ENCODE results near the gene USE1.

Gene USE1

DNA sequence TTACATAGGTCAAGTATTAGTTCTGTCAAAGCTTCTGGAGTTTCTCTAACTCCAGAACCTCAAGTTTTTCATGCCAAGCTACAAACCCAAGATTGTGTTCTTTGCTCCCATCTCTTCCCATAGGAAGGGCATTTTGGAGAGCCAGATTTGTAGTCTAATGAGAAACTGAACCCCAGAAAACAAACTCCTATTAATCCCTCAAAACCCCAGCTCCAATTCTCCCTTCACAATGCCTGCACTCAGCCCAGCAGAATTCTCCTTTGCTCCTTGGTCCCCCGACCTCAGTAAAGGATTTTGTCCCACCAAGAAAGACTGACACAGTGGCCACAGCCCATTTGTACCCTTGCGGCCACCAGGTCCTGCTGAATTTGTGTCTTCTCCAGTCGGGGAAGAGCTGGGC is 41.0 kb downstream of the USE1 start:
- no peak for DNase-seq (ENCODE audit: low read depth in 2 of 2)

DNA sequence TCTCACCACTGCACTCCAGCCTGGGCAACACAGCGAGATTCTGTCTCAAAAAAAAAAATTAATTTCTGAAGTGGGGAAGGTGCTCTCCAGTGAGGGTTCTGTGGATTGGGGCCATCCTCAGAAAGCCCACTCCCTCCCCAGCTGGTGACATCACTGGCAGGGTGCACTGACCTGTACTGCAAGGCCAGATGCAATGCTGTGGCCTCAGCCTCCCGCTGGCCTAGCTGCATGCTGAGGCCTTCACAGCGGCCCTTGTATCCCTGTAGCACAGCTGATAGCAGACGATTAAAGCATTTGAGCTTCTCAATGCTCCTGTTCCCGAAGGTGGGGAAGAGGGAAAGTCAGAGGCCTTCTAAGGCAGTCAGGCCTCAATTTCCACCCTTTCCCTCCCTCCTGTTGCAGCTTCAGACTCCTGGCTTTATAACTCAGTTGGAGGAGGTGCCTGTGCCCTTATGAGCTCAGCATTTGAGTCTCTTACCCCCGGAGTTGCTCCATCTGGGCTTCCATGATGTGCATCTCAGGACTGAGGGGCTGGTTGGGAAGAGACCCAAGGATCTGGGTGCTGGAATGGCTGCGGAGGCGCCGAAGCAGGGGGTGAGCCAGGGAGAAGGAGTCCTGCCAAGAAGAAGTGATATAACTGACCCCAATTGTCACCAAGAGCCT is 44.1 kb downstream of the USE1 start:
- DNase-seq (ENCODE audit: low read depth in 2 of 2): no peak

DNA sequence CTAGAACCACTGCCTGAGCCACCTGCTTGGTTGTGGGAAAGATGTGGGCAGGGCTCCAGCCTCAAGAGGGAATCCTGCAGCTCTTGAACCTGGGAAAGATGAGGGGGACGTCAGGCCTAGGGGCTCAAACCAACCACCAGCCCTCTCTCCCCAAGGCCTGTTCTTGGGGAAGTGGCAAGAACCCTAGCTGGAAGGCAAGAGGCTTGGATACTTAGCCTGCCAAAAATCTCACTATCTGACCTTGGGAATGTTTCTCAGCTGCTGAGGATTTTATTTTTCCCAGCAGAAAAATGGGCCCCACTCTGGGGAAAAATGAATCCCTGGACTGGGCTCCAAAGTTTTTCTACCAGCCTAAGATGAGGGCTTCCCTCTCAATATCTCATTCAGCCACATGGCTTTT is 44.8 kb downstream of the USE1 start:
- no peak for DNase-seq (ENCODE audit: low read depth in 2 of 2)

GRCh38 chr19:17260842-17261325 is 45.7 kb downstream of the USE1 start:
- peak; percentile 75 to 81 for DNase-seq (ENCODE audit: low read depth in 2 of 2)

GRCh38 chr19:17262557-17262956 is 47.4 kb downstream of the USE1 start:
- no peak for DNase-seq (ENCODE audit: low read depth in 2 of 2)

DNA sequence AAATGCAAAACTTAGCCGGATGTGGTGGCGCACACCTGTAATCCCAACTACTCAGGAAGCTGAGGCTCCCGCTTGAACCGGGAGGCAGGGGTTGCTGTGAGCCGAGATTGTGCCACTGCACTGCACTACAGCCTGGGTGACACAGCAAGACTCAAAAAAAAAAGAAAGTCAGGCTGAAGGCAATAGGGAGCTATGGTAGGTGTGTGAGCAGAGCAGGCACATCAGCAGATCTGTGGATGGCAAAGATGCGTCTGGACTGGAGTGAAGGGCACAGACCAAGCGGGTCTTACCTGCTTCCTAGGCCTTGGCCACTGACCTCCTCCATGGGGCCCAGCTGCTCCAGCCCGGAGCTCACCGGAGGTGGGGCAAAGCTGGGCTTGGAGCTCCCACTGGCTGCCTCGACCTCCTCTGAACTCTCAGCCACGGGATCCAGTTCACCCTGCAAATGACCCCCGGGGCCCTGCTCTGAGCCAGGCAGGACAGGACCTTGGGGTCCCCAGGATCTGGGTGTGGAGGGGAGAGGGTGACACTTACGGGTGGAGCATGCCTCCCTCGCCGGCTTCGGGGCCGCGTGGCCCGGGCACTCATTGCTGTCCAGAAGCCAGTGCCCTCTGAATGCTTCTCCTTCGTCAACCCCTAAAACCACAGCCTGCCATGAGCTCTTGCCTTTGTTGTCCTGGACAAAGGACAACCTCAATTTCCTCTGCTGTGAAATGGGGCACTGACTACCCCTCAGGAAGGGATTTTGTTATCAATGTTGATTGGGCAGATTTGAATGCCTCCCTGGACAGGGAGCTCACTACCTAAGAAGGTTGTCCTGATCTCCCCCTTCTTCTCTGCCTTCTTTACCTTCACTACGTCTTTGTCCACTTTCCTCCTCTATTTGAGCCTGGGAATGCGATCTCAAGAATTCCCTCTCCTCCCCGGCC is 48.8 kb downstream of the USE1 start:
- DNase-seq (ENCODE audit: low read depth in 2 of 2): no peak

GRCh38 chr19:17264641-17264979 is 49.5 kb downstream of the USE1 start, which contains the start of gene USHBP1:
Gene USHBP1, minus strand, starts transcription at chr19:17264745. Its CDS starts 446 bp downstream, at chr19:17264299.
- DNase-seq (ENCODE audit: low read depth in 2 of 2): no peak

- DNase-seq (ENCODE audit: low read depth in 2 of 2): no peak
Measured at GRCh38 chr19:17266026-17266425, 50.9 kb downstream of the USE1 start.

- DNase-seq (ENCODE audit: low read depth in 2 of 2): no peak
Measured at GRCh38 chr19:17266589-17266974, 51.4 kb downstream of the USE1 start.

DNA sequence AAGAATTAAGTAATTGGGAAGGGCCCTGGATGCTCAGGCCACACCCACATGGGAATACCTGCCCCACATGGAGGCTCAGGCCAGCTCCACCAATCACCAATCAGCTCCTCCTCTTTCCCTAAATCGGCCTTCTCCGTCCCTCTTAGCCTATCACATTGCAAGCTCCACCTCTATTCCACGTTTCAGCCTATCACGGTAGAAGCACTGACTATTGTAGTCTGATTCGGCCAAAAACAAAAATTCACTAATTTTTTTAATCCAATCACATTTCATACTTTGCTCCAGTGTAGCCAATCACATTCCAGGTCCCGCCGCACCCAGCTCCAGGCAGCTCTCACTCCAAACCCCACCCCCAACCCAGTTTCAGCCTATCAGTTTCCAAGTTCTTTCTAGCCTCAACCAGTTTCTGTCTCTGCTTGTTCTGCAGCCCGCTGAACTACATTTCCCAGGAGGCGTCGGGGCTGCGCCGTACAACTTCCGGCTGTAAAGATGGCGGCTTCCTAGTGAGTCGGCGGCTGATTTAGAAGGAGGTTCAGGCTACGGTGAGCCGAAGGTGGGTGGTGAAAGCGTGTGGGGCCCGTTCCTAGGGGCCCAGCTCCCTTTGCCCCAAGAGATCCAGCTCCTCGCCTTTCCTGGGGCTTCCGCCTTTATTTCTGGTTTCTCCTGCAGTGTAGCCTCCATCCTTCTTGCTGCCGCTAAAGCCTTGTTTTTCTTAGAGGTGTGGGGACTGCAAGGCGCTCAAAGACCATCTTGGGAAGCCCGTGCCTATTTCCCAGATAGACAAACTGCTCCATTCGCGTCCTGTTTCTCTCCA is 52.0 kb downstream of the USE1 start, which contains the start of gene BABAM1:
Gene BABAM1 (plus strand): TSS at position 469 of the 814 bp plus-strand sequence. CDS start 1,364 bp downstream, outside the sequence.
- DNase-seq (ENCODE audit: low read depth in 2 of 2): peak; percentile 77 to 80

DNA sequence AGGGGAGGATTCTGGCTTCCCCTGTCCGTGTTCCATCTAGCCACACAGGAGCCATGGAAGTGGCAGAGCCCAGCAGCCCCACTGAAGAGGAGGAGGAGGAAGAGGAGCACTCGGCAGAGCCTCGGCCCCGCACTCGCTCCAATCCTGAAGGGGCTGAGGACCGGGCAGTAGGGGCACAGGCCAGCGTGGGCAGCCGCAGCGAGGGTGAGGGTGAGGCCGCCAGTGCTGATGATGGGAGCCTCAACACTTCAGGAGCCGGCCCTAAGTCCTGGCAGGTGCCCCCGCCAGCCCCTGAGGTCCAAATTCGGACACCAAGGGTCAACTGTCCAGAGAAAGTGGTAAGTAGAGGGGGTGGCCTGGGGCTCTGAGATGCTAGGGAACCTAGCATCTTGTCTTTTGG is 53.6 kb downstream of the USE1 start:
- DNase-seq (ENCODE audit: low read depth in 2 of 2): no peak
